ENCODE data around the gene CNTNAP2.
A peak's percentile ranks its signal among the peaks of the same experiment; 100 is the strongest.

Gene CNTNAP2

DNA sequence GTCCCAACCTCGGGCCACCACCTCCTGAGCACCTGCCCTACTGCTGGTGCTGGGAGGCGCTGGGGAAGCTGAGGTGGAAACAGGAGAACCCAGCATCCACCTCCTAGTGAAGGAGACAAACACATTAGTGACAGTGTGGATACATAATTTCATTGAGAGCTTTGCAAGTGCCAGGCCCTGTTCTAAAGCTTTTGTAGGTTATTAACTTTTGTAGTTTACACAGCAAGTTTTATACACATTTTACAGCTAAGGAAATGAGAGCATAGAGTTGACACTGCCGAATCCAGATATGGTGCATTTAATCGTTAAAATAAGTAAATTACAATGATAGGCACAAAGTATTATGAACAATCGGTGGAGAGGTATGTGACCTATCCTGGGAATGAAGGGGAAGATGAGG, 2007.9 kb downstream of the CNTNAP2 start:
- DNase-seq, result no peak

DNA sequence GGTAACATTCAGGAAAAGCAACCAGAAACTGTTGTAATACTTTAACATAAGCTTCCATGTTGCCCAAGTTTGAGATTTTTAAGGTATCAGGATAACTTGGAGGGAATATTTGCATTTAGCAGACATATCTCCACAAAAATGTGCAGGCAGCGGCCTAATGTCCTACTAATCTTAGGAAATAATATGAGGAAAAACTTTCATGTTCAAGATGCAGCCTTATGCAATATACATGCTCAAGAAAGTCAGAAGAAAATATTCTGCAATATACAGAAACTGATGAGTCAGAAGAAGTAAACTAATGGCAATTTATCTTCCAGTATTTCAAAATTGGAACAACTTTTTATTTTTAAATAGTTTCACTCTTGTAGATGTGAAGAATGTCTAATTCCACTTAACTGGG, 2010.8 kb downstream of the CNTNAP2 start:
- no peak for DNase-seq

DNA sequence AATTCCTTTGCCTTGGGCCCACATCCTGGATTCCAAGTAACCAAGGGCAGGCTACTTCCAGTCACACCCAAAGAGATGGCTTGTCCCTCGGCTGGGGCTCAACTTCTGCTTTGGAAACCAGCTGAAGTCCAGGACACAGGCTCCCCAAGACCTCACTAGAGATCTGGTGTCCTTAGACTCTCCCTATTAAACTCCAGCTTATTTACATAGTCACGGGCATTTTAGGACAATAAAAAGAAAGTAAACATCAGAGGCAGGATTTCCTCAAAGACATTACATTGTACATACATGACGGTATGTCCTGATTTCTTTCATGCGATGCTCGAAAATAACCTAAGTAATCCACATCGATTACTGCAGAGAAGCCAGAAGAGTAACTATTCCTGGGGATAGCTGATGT, 2012.4 kb downstream of the CNTNAP2 start:
- DNase-seq, result no peak

- DNase-seq, result no peak
These were observed 2018.5 kb downstream of the CNTNAP2 start for GRCh38 chr7:148135116-148135515.

GRCh38 chr7:148135997-148136396, 2019.4 kb downstream of the CNTNAP2 start:
- no peak for DNase-seq

- peak; percentile 30 for DNase-seq
These were observed 2026.2 kb downstream of the CNTNAP2 start for GRCh38 chr7:148142660-148143248.

DNA sequence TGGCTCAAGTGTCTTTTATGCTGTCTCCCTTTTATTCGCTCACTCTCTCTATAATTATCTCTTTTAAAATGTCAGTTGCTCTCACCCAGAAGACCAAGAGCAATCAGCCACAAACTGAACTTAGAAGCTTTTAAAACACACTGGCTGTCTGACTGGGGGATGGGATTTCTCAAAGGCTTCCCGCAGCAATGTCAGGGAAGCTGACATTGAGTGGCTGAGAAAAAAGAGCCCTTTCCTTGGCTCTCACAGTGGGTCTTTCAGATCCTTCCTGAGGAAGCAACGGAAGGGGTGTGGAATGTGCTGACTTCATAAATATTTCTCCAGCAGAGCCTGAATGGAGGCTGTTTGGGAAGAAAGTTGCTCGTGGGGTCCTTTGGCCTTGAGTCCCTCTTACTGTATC, 2028.2 kb downstream of the CNTNAP2 start:
- DNase-seq, result no peak

DNA sequence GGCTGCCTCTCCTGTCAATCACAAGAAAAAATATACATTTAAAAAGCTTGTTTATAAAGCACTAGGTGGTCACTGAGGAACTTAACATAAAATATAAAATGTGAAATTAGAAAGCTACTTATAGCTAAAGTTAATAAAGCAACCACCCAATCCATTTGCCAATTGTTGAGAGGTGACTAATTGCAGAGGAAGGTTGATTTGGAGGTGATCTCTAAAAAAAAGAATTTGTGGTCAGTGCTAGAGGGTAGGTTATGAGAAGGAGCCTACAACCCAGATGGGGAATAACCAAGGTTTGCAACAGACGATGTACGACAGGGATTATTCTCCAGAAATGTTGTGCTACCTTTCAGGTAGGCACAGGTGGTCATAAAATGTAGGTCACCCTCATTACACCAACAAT, 2029.7 kb downstream of the CNTNAP2 start:
- DNase-seq, result no peak

- no peak for DNase-seq
These were observed 2030.8 kb downstream of the CNTNAP2 start for GRCh38 chr7:148147438-148147837.

DNA sequence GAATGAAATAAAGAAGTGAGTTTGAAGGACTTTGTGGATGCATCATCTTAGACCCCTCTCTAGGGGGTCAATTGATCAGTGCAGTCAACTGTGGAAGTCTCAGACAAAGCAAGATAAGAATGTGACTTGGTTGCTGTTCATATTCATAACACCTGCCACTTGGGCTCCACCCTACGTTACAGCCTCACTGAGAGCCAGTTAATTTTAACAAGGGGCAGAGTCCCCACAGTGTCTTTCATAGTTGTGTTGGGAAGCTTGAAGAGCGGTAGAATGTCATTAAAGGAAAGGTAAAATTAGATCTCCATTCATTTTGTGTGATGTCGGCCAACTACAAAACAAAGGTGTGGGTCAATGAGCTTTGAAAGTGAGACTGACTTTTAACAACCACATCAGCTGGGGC, 2031.9 kb downstream of the CNTNAP2 start:
- no peak for DNase-seq

DNA sequence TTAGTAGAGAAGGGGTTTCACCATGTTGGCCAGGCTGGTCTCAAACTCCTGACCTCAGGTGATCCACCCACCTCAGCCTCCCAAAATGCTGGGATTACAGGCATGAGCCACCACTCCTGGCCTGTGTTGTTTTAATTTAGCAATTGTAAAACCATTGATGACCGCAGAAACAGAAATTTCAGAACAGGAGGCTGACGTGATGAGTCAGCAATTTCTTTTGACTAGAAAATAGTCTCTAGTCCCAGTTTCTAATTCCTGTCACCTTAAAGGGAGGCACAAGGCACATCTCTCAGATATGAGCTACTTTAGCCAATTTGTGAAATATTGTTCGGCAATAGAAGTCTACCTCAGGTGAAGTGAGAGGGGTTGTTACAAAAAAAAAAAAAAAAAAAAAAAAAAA, 2033.1 kb downstream of the CNTNAP2 start:
- DNase-seq, result no peak

- DNase-seq, result no peak
These were observed 2035.2 kb downstream of the CNTNAP2 start for GRCh38 chr7:148151778-148152177.

DNA sequence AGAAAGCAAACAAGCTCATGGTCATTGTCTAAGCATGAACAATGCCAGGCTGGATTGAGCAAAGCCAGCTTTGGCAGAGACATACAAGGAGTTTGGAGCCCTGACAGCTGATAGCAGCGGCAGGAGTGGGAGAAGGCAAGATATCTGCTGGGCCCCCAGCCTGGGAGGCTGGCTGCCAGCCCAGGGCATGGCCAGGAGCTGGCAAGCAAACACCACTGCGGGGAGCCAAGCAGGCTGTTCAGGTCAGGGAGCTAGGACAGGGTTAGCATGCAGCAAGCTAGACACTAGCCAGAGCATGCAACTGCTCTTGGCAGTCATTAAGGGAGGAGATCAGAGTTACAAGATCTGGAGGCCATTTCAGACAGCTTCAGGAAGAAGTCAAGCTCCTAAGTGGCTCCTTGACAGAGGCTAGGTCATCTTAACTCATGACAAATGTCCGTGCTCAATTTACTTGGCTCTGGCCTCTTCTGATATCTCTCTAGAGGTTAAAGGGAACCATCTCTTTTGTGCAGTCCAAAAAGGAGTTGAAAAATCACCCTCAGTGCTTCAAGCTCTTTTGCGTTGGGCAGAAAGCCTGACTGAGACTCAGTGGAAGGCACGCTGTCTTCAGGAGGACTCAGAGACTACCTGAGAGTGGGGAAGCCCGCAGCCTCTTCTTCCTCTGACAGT, 2037.1 kb downstream of the CNTNAP2 start:
- DNase-seq, result peak; percentile 49

DNA sequence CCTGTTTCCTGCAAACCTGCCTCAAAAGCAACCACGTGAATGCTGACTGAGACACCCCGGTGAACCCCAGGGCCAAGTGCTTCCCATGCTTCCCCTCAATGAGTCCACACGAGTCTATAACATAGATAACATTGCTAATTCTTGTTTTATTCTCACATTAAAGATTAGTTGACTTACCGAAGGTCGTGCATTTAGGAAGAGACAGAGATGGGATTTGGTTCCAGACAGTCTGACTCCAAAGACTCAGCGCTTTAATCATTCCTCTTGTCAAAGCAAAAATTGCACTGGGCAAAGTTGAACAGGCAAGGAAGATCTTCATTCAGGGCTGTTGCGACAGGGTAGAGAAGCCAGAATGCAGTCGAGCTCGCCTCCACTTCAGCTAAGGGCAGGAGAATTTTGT, 2038.4 kb downstream of the CNTNAP2 start:
- no peak for DNase-seq

DNA sequence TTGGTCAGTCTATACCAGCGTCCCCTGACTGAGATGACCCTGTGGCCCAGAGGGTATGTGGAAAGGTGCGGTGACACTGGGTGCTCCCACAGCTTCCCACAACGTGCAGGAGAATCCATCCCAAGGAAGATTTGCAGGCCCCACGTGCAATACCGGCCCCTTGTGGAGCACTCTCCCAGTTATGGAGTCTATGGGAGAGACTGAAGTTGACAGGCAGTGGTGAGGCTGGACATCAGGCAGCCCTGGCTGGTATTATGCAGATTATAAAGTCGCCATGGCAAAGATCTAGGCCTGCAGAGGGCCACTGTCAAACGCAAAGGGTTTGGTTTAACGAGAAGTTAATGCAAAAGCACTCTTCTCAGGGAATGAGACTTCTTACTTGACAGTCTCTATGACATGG, 2039.2 kb downstream of the CNTNAP2 start:
- DNase-seq, result no peak

DNA sequence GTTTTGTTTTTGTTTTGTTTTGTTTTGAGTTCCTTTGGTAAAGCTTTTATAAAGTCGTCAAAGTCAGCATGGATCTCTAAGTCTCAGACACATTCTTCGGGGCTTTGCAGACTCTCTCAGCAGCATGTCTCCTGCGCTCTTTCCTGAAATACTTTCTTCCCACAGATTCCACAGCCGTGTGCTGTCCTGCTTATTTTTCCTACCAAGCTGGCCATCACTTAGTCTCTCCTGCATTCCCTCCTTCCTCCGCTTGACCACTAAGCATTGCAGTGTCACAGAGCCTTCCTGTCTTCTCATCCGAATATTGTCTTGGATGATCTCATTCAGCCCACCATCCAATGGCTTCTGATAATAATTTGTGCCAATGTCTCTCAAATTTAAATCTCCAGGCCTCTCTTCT, 2039.6 kb downstream of the CNTNAP2 start:
- DNase-seq, result no peak

GRCh38 chr7:148159331-148159730, 2042.7 kb downstream of the CNTNAP2 start:
- DNase-seq, result no peak

- no peak for DNase-seq
These were observed 2045.2 kb downstream of the CNTNAP2 start for GRCh38 chr7:148161776-148162175.

DNA sequence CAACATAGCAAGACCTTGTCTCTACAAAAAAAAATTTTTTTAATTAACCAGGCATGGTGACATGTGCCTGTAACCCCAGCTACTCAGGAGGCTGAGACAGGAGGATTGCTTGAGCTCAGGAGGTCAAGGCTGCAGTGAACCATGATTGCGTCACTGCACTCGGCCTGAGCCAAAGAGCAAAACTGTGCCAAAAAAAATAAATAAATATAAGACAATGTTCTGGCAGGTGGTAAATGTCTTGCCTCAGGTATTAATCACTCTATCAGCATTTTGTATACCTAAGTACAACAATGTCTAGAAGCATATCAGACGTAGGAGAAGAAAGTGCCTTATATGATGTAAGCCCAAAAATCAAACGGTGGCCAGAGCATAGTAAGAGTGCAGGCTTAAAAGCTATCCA, 2046.2 kb downstream of the CNTNAP2 start:
- DNase-seq, result no peak

- DNase-seq, result no peak
These were observed 2046.6 kb downstream of the CNTNAP2 start for GRCh38 chr7:148163246-148163645.

DNA sequence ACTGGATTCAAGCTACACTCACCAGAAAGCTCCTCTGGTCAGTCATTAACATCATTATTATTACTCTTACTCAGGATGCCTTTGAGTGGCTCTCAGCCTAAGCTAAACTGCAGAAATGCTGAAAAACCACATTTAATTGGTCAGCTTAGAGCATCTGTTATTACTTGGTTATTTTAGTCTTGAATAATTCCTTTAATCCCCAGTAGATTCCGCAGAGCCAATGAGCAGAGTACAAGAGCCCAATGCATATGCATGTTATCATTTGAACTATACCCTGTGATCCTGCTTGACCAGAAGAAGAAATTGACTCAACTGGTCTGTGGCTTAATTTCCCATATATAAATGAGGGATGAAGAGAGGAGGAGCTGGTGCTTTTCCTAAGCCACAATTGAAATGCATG, 2056.3 kb downstream of the CNTNAP2 start:
- DNase-seq, result no peak

DNA sequence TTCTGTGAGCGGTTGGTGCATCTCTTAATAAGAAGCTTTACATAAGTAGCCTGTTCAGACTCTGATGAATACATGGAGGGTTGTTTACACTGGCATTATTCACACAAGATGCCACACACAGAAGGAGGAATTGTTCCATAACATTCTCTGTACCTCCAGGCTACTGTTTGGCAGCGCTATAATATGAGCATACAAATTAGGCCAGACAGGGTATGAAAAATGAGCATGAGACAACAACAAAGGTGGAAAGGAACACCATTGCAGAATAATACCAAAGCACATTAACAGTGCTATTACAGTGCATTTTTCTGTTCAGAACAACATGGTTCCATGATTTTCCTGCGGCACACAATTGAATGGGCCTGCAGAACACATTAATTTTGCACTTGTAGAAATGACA, 2056.8 kb downstream of the CNTNAP2 start:
- DNase-seq, result no peak

GRCh38 chr7:148174376-148174775, 2057.8 kb downstream of the CNTNAP2 start:
- no peak for DNase-seq

DNA sequence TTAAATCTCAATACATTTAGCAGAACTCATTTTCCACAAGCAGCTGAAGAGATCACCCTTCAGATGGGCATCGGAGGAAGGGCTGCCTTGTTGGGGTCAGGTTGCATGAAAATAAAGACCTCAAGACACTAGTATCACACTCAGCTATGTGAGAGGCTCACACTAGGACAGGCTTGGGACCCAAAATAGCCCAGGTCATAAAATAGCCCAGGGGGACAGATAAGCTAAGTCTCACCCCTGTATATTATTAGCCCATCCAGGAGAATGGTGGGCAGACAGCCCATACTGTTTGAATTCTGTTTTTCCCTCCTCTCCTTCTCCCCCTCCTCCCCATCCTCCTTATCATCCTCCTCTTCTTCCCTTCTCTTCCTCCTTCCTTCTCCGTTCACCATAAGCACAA, 2058.9 kb downstream of the CNTNAP2 start:
- DNase-seq, result no peak

- no peak for DNase-seq
These were observed 2061.4 kb downstream of the CNTNAP2 start for GRCh38 chr7:148177972-148178371.

Data from right hindlimb (tissue), 1 donor.